SK-N-SH (cell line): Measurements from ENCODE around the gene NFIX. TPM values are rescaled to one million over a fixed set of nuclear protein-coding genes. Genes with fewer than 3 reads are reported as not detected.

Source experiments
- CTCF ChIA-PET: fragments of 300-600, 350-600 bp; formaldehyde crosslinking; extraction: SDS; loops from one replicate; lab custom pipeline; 2021; lab: Yijun Ruan, JAX
- POLR2A ChIA-PET: fragments of 350-600 bp; sonication (Branson Sonifier 250); formaldehyde crosslinking; extraction: SDS; loops from one replicate; lab custom pipeline; 2020; ENCODE audit warnings: antibody characterized with exemption, inconsistent platforms; lab: Yijun Ruan, JAX
- DNase-seq: peaks from one replicate; pipeline ENCODE4 v3.0.0; 2012
- H2AFZ ChIP-seq: fragments of 200-600 bp; sonication (generic); 2 replicates; pipeline ENCODE4 v1.8.1; 2016; ENCODE audit warnings: antibody characterized with exemption, mild to moderate bottlenecking, low read depth
- H3F3A ChIP-seq: fragments of 200-600 bp; sonication (generic); replicated peaks from 2 replicates; pipeline ENCODE3; 2016; ENCODE audit warnings: antibody characterized with exemption, mild to moderate bottlenecking; ENCODE audit not compliant: insufficient read depth
- H3K27ac ChIP-seq, 2 experiments: fragments of 200-500 bp in 1 of 2; fragments of 200-600 bp in 1 of 2; sonication (Bioruptor generic) in 1 of 2; sonication (generic), shearing (Covaris generic) in 1 of 2; 2 replicates each; pipeline versions ENCODE4 v1.5.1 to v1.6.1; 2014 to 2016; ENCODE audit warnings: low read depth in 2 of 2, inconsistent platforms in 1 of 2, low read length in 1 of 2, mild to moderate bottlenecking in 1 of 2, mixed read lengths in 1 of 2
- H3K27me3 ChIP-seq: fragments of 200-600 bp; sonication (generic), shearing (Covaris generic); 2 replicates; pipeline ENCODE4 v1.6.1; 2016; ENCODE audit warnings: mixed run types; ENCODE audit not compliant: insufficient read depth
- H3K36me3 ChIP-seq, 2 experiments: fragments of 200-500 bp in 1 of 2; fragments of 200-600 bp in 1 of 2; sonication (Bioruptor generic) in 1 of 2; sonication (generic) in 1 of 2; replicated peaks in 1 of 2; 2 replicates each; pipeline versions ENCODE3 to v1.5.1; 2014 to 2016; ENCODE audit warnings: low read length in 1 of 2, mild to moderate bottlenecking in 1 of 2; ENCODE audit not compliant: insufficient read depth in 2 of 2, control insufficient read depth in 1 of 2
- H3K4me1 ChIP-seq, 2 experiments: fragments of 200-500 bp in 1 of 2; fragments of 200-600 bp in 1 of 2; sonication (Bioruptor generic) in 1 of 2; sonication (generic), shearing (Covaris generic) in 1 of 2; 2 replicates each; pipeline versions ENCODE4 v1.5.1 to v1.6.1; 2014 to 2016; ENCODE audit warnings: low read depth in 1 of 2, low read length in 1 of 2, mixed run types in 1 of 2; ENCODE audit not compliant: insufficient read depth in 2 of 2, control insufficient read depth in 1 of 2
- H3K4me2 ChIP-seq: fragments of 200-600 bp; sonication (generic), shearing (Covaris generic); 2 replicates; pipeline ENCODE4 v1.6.1; 2017; ENCODE audit warnings: mixed run types
- H3K4me3 ChIP-seq, 2 experiments: fragments of 200-500 bp in 1 of 2; fragments of 200-600 bp in 1 of 2; sonication (Bioruptor generic) in 1 of 2; sonication (generic), shearing (Covaris generic) in 1 of 2; 2 replicates each; pipeline versions ENCODE4 v1.5.1 to v1.8.1; 2014 to 2016; ENCODE audit warnings: low read depth in 2 of 2, inconsistent platforms in 1 of 2, low read length in 1 of 2, mild to moderate bottlenecking in 1 of 2, mixed read lengths in 1 of 2, moderate library complexity in 1 of 2
- H3K79me2 ChIP-seq: fragments of 200-600 bp; sonication (generic); 2 replicates; pipeline ENCODE4 v1.8.1; 2017; ENCODE audit warnings: mild to moderate bottlenecking; ENCODE audit not compliant: insufficient read depth
- H3K9ac ChIP-seq: fragments of 200-600 bp; sonication (generic); 2 replicates; pipeline ENCODE4 v1.6.1; 2017; ENCODE audit warnings: mixed run types
- H3K9me2 ChIP-seq: fragments of 200-600 bp; sonication (generic); 2 replicates; pipeline ENCODE4 v1.6.1; 2017; ENCODE audit warnings: mixed run types
- H3K9me3 ChIP-seq: fragments of 200-600 bp; sonication (generic); 2 replicates; pipeline ENCODE4 v1.6.1; 2017; ENCODE audit warnings: mixed run types, mild to moderate bottlenecking, moderate library complexity
- H4K20me1 ChIP-seq: fragments of 200-600 bp; sonication (generic); 2 replicates; pipeline ENCODE4 v1.6.1; 2017; ENCODE audit warnings: mild to moderate bottlenecking, mixed run types; ENCODE audit not compliant: insufficient read depth
- ELF1 ChIP-seq: IDR thresholded peaks from 2 replicates; pipeline ENCODE4 v1.4.0; 2012
- EP300 ChIP-seq, 2 experiments: IDR thresholded peaks; 2 replicates each; pipeline versions ENCODE4 v1.4.0 to v1.6.1; 2012; ENCODE audit warnings: borderline replicate concordance in 1 of 2, low read depth in 1 of 2, low read length in 1 of 2
- FOXJ3 ChIP-seq: sonication (generic); formaldehyde crosslinking; IDR thresholded peaks from 2 replicates; pipeline ENCODE4 v1.5.1; 2020; ENCODE audit warnings: mild to moderate bottlenecking, missing genetic modification reagents
- FOXM1 ChIP-seq: IDR thresholded peaks from 2 replicates; pipeline ENCODE4 v1.4.0; 2012; ENCODE audit warnings: low read depth, mild to moderate bottlenecking
- JUND ChIP-seq: IDR thresholded peaks from 2 replicates; pipeline ENCODE4 v1.4.0; 2012
- MAX ChIP-seq: IDR thresholded peaks from 2 replicates; pipeline ENCODE4 v1.4.0; 2012; ENCODE audit warnings: low read depth
- PBX3 ChIP-seq: IDR thresholded peaks from 2 replicates; pipeline ENCODE4; 2012
- POLR2AphosphoS5 ChIP-seq: IDR thresholded peaks from 2 replicates; pipeline ENCODE4 v1.6.1; 2012; ENCODE audit warnings: low read depth, low read length
- REST ChIP-seq: IDR thresholded peaks from 2 replicates; pipeline ENCODE4 v1.6.1; 2012; ENCODE audit warnings: mild to moderate bottlenecking, low read depth, low read length, moderate library complexity
- SMC3 ChIP-seq: IDR thresholded peaks from 2 replicates; pipeline ENCODE4 v1.6.1; 2012; ENCODE audit warnings: low read depth, low read length, improper control_type of control experiment
- TAF1 ChIP-seq: IDR thresholded peaks from 2 replicates; pipeline ENCODE4 v1.6.1; 2012; ENCODE audit warnings: low read depth, mild to moderate bottlenecking, low read length, moderate library complexity, borderline replicate concordance
- TCF12 ChIP-seq: IDR thresholded peaks from 2 replicates; pipeline ENCODE4 v1.4.0; 2012
- USF2 ChIP-seq: fragments of 150-350 bp; IDR thresholded peaks from 2 replicates; pipeline ENCODE4 v1.6.1; 2017; ENCODE audit warnings: antibody characterized with exemption, low read length, low read depth, borderline replicate concordance
- WGBS: methylation state at CpG from one replicate; pipeline ENCODE4 v1.1.6; 2017; ENCODE audit warnings: low lambda C conversion rate; 5-methylcytosine and 5-hydroxymethylcytosine counted together
- polyA plus RNA-seq, 3 experiments: library from polyadenylated mRNA; depleted of rRNA; stranded (reverse); fragments of >200 nt; gene quantifications; 2 replicates each; pipeline ENCODE4 v1.2.3, GENCODE V29; 2012

Gene NFIX
- polyA plus RNA-seq, 1 of the 3 experiments (the other 2 are of a cell fraction) = 14.8 TPM

GRCh38 chr19:13013649-13014048 lies 18.4 kb downstream of the NFIX start:
- H3K4me3 ChIP-seq = no peak overlapping the region
- POLR2A ChIA-PET = no interaction called here

More at GRCh38 chr19:13013649-13014048, 18.4 kb downstream of the NFIX start:
- WGBS = 96% methylated on average over 20 of the region's 20 CpGs
- Histone ChIP-seq H3F3A (no peaks in the 10 kb centered on the region), H3K4me2 (no peak overlapping the region), H3K27me3 (no peaks in the 10 kb centered on the region), H4K20me1 (peaks cover 4% of the 10 kb centered on the region; the same call in 1 of the 2 replicates), H2AFZ (no peak overlapping the region), H3K9me3 (no peaks in the 10 kb centered on the region), H3K9ac (no peak overlapping the region), H3K79me2 (peaks cover 7% of the 10 kb centered on the region; the same call in 1 of the 2 replicates), H3K9me2 (no peaks in the 10 kb centered on the region), H3K36me3 (no peaks in the 10 kb centered on the region), H3K4me1 (peaks cover 7 to 35% of the 10 kb centered on the region in 2 experiments; a peak in 3 of 4 replicates), H3K27ac (no peak overlapping the region)
- CTCF ChIA-PET = interaction anchor here (0.7 to 2.5 kb wide), 8 partner anchors 10 to 104 kb away, joined by 3 to 14 read pairs (median 4); partner anchors contain the start of gene NFIX
- DNase-seq = no peak
- no peak for TF ChIP-seq TAF1
- TF ChIP-seq SMC3 = no peak
- TF ChIP-seq FOXM1 = no peak
- no peak for TF ChIP-seq PBX3
- TF ChIP-seq EP300 (IDR thresholded peaks at IDR 0.05; ENCODE audit: borderline replicate concordance in 1 of 2, low read depth in 1 of 2, low read length in 1 of 2) = no peak
- TF ChIP-seq USF2 = no peak
- no peak for TF ChIP-seq ELF1
- no peak for TF ChIP-seq MAX
- TF ChIP-seq JUND = no peak
- no peak for TF ChIP-seq FOXJ3 (CRISPR knock-in tag)
- TF ChIP-seq POLR2AphosphoS5 = no peak
- TF ChIP-seq TCF12 = no peak
- TF ChIP-seq REST = no peak
